T-helper 2 cell treated with Interferon-gamma antibody and Interleukin-4, amounts not matched to agents 100 ng/mL and 5 ng/mL, for 36 hours (primary cell): ENCODE data around the gene LUC7L2. TPM values are rescaled to one million over a fixed set of nuclear protein-coding genes. Genes with fewer than 3 reads are reported as not detected.

Source experiments
- total RNA-seq: library from RNA; stranded (reverse); gene quantifications from 2 replicates; pipeline ENCODE4 v1.2.3, GENCODE V29; 2022

Gene LUC7L2
- total RNA-seq, 1 donor from 2014 or later: 125 TPM

Other genes starting within 250 kb of the LUC7L2 start
- gene UBN2, start 128.7 kb upstream of the LUC7L2 start, total RNA-seq: 13.2 and 14.3 TPM in 2 replicates
- gene FMC1, start 18.6 kb upstream of the LUC7L2 start, total RNA-seq: 3.4 and 6.7 TPM in 2 replicates
- gene KLRG2, start 123.8 kb downstream of the LUC7L2 start, total RNA-seq: 0.07 and 0.32 TPM in 2 replicates
- not detected in 2 replicates for gene CLEC2L, start 163.8 kb downstream of the LUC7L2 start, total RNA-seq